ENCODE measurements around the gene IFT74.
"Not testable (repeated sequence)": the region's sequence is repeated elsewhere in the genome, so short reads cannot be mapped to it uniquely, and the experiment has no call there.

Gene IFT74

GRCh38 chr9:27078685-27079084 lies 122.5 kb downstream of the IFT74 start:
- Mint-ChIP-seq H3K4me3 (no peak overlapping the region), H3K4me1 (no peaks in the 10 kb centered on the region), H3K27ac (no peak overlapping the region), H3K27me3 (no peaks in the 10 kb centered on the region), H3K36me3 (ENCODE audit: low read depth) (peaks cover 2% of the 10 kb centered on the region), H3K9me3 (no peaks in the 10 kb centered on the region)
- no peak for DNase-seq
- no peak for ATAC-seq

- Mint-ChIP-seq H3K27ac (no peak overlapping the region), H3K9me3 (no peaks in the 10 kb centered on the region), H3K4me3 (no peak overlapping the region), H3K36me3 (ENCODE audit: low read depth) (no peaks in the 10 kb centered on the region), H3K27me3 (no peaks in the 10 kb centered on the region), H3K4me1 (no peaks in the 10 kb centered on the region)
- ATAC-seq, result no peak
- no peak for DNase-seq
Observed at GRCh38 chr9:27085456-27085855, 129.2 kb downstream of the IFT74 start.

GRCh38 chr9:27086818-27087680 lies 130.8 kb downstream of the IFT74 start:
- no peaks in the 10 kb centered on the region for H3K4me1 Mint-ChIP-seq
- no peaks in the 10 kb centered on the region for H3K9me3 Mint-ChIP-seq
- H3K27ac Mint-ChIP-seq, result no peak overlapping the region
- H3K27me3 Mint-ChIP-seq, result peaks cover 3% of the 10 kb centered on the region
- H3K4me3 Mint-ChIP-seq, result no peak overlapping the region
- DNase-seq (no peak), ATAC-seq (no peak)
- no peaks in the 10 kb centered on the region for H3K36me3 Mint-ChIP-seq (ENCODE audit: low read depth)

- no peaks in the 10 kb centered on the region for H3K9me3 Mint-ChIP-seq
- no peaks in the 10 kb centered on the region for H3K36me3 Mint-ChIP-seq (ENCODE audit: low read depth)
Observed at GRCh38 chr9:27088981-27089380, 132.8 kb downstream of the IFT74 start.

GRCh38 chr9:27089706-27090105 lies 133.5 kb downstream of the IFT74 start:
- H3K36me3 Mint-ChIP-seq (ENCODE audit: low read depth), result no peaks in the 10 kb centered on the region
- no peak for DNase-seq
- no peak overlapping the region for H3K27ac Mint-ChIP-seq
- H3K4me3 Mint-ChIP-seq, result no peak overlapping the region
- peaks cover 2% of the 10 kb centered on the region for H3K4me1 Mint-ChIP-seq
- ATAC-seq, result no peak
- H3K9me3 Mint-ChIP-seq, result no peaks in the 10 kb centered on the region
- peaks cover 9% of the 10 kb centered on the region for H3K27me3 Mint-ChIP-seq

More at GRCh38 chr9:27088981-27089380, 132.8 kb downstream of the IFT74 start:
- ATAC-seq (no peak), DNase-seq (no peak)
- peaks cover 5% of the 10 kb centered on the region for H3K27me3 Mint-ChIP-seq
- no peak overlapping the region for H3K4me3 Mint-ChIP-seq
- no peak overlapping the region for H3K27ac Mint-ChIP-seq
- H3K4me1 Mint-ChIP-seq, result peaks cover 2% of the 10 kb centered on the region

GRCh38 chr9:27090231-27090630 lies 134.0 kb downstream of the IFT74 start:
- Mint-ChIP-seq H3K27me3 (peaks cover 11% of the 10 kb centered on the region), H3K9me3 (no peaks in the 10 kb centered on the region), H3K4me1 (peaks cover 2% of the 10 kb centered on the region), H3K4me3 (no peak overlapping the region), H3K27ac (no peak overlapping the region), H3K36me3 (ENCODE audit: low read depth) (no peaks in the 10 kb centered on the region)
- ATAC-seq (no peak), DNase-seq (no peak)

- H3K36me3 Mint-ChIP-seq (ENCODE audit: low read depth), result no peaks in the 10 kb centered on the region
- DNase-seq (no peak), ATAC-seq (no peak)
- peaks cover 2% of the 10 kb centered on the region for H3K4me1 Mint-ChIP-seq
- no peak overlapping the region for H3K27ac Mint-ChIP-seq
- H3K4me3 Mint-ChIP-seq, result no peak overlapping the region
- no peaks in the 10 kb centered on the region for H3K9me3 Mint-ChIP-seq
- peaks cover 14% of the 10 kb centered on the region for H3K27me3 Mint-ChIP-seq
Observed at GRCh38 chr9:27090711-27091110, 134.5 kb downstream of the IFT74 start.

- not testable (repeated sequence) for H3K4me3 Mint-ChIP-seq; H3K4me1 Mint-ChIP-seq; H3K27ac Mint-ChIP-seq; H3K9me3 Mint-ChIP-seq; ATAC-seq; DNase-seq; H3K36me3 Mint-ChIP-seq (ENCODE audit: low read depth)
- H3K27me3 Mint-ChIP-seq, result peaks cover 15% of the 10 kb centered on the region
Observed at GRCh38 chr9:27092496-27092895, 136.3 kb downstream of the IFT74 start.

GRCh38 chr9:27093384-27094067 lies 137.3 kb downstream of the IFT74 start:
- H3K27me3 Mint-ChIP-seq, result peaks cover 15% of the 10 kb centered on the region
- DNase-seq; H3K27ac Mint-ChIP-seq; H3K4me1 Mint-ChIP-seq; H3K4me3 Mint-ChIP-seq; H3K36me3 Mint-ChIP-seq (ENCODE audit: low read depth); ATAC-seq; H3K9me3 Mint-ChIP-seq: not testable (repeated sequence)

GRCh38 chr9:27094640-27095298 lies 138.6 kb downstream of the IFT74 start:
- no peak overlapping the region for H3K27ac Mint-ChIP-seq
- DNase-seq, result no peak
- no peaks in the 10 kb centered on the region for H3K9me3 Mint-ChIP-seq
- no peak for ATAC-seq
- H3K27me3 Mint-ChIP-seq, result peaks cover 15% of the 10 kb centered on the region
- H3K4me3 Mint-ChIP-seq, result no peak overlapping the region
- peaks cover 2% of the 10 kb centered on the region for H3K4me1 Mint-ChIP-seq
- H3K36me3 Mint-ChIP-seq (ENCODE audit: low read depth), result no peaks in the 10 kb centered on the region

GRCh38 chr9:27107241-27107640 lies 151.0 kb downstream of the IFT74 start:
- Mint-ChIP-seq H3K4me3 (no peak overlapping the region), H3K27me3 (no peaks in the 10 kb centered on the region), H3K36me3 (ENCODE audit: low read depth) (no peaks in the 10 kb centered on the region), H3K4me1 (no peaks in the 10 kb centered on the region), H3K9me3 (no peaks in the 10 kb centered on the region), H3K27ac (no peak overlapping the region)
- no peak for DNase-seq
- ATAC-seq, result no peak

GRCh38 chr9:27108981-27109541 lies 152.8 kb downstream of the IFT74 start, which contains the start of gene TEK:
TEK (plus strand) TSS chr9:27109225; CDS start chr9:27109591, 366 bp downstream.
- no peaks in the 10 kb centered on the region for H3K4me1 Mint-ChIP-seq
- no peak within 1 kb of the TSS for H3K4me3 Mint-ChIP-seq
- no peak within 1 kb of the TSS for H3K27ac Mint-ChIP-seq
- ATAC-seq (no peak), DNase-seq (no peak)
- no peaks in the 10 kb centered on the region for H3K36me3 Mint-ChIP-seq (ENCODE audit: low read depth)
- H3K9me3 Mint-ChIP-seq, result no peaks in the 10 kb centered on the region
- peaks cover 3% of the 10 kb centered on the region for H3K27me3 Mint-ChIP-seq

- Mint-ChIP-seq H3K9me3 (no peaks in the 10 kb centered on the region), H3K27ac (no peak overlapping the region), H3K4me3 (no peak overlapping the region), H3K27me3 (peaks cover 3% of the 10 kb centered on the region), H3K4me1 (no peaks in the 10 kb centered on the region), H3K36me3 (ENCODE audit: low read depth) (no peaks in the 10 kb centered on the region)
- ATAC-seq, result no peak
- DNase-seq, result no peak
Observed at GRCh38 chr9:27109621-27110020, 153.4 kb downstream of the IFT74 start.

- Mint-ChIP-seq H3K9me3 (no peaks in the 10 kb centered on the region), H3K4me1 (no peaks in the 10 kb centered on the region), H3K4me3 (no peak overlapping the region), H3K27me3 (peaks cover 3% of the 10 kb centered on the region), H3K36me3 (ENCODE audit: low read depth) (no peaks in the 10 kb centered on the region), H3K27ac (no peak overlapping the region)
- DNase-seq, result no peak
- ATAC-seq, result no peak
Observed at GRCh38 chr9:27110181-27110580, 154.0 kb downstream of the IFT74 start.
